ENCODE results near the gene TMEM191B.
"Not testable (repeated sequence)": the region's sequence is repeated elsewhere in the genome, so short reads cannot be mapped to it uniquely, and the experiment has no call there.

DNA sequence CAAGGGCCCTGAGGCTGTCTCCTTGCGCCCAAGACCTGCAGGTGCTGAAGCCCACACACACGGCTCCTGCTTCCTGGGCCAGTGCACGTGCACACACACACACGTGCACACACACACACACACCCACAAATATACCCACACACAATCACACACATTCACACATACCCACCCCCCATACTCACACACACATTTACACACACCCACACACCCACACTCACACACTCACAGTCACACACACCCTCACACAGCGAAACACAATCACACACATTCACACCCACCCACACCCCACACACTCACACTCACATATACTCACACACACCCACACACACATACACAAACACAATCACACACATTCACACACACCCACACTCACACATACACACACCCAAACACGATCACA is 16.3 kb upstream of the TMEM191B start:
- not testable (repeated sequence) for TF ChIP-seq CTCF, POLR2A (IDR thresholded peaks at IDR 0.05)

Data from ovary (tissue), 3 donors.